Aorta (tissue), 5 donors: Measurements from ENCODE around the gene C1GALT1. TPM values are rescaled to one million over a fixed set of nuclear protein-coding genes. Genes with fewer than 3 reads are reported as not detected.
A peak's percentile ranks its signal among the peaks of the same experiment; 100 is the strongest.
"Not testable (repeated sequence)": the region's sequence is repeated elsewhere in the genome, so short reads cannot be mapped to it uniquely, and the experiment has no call there.

Source experiments
- ATAC-seq: fragments of 200-7000 bp; cut with Tn5 transposase; one replicate; pipeline ENCODE4 v1.9.1; 2022; ENCODE audit warnings: moderate library complexity; ENCODE audit not compliant: low FRiP score
- DNase-seq, 2 donors: peaks; one replicate each; pipeline ENCODE4 v3.0.0-alpha.2; 2020
- H3K27ac ChIP-seq, 2 donors: one replicate each; pipeline ENCODE4 v1.5.1; 2013; ENCODE audit warnings: low read length in 2 of 2, mild to moderate bottlenecking in 2 of 2, moderate library complexity in 2 of 2, control low read depth in 1 of 2, inconsistent platforms in 1 of 2, low read depth in 1 of 2
- H3K27me3 ChIP-seq, 2 donors: one replicate each; pipeline ENCODE4 v1.6.1; 2013; ENCODE audit warnings: control low read depth in 1 of 2, low read length in 1 of 2, mild to moderate bottlenecking in 1 of 2, moderate library complexity in 1 of 2; ENCODE audit not compliant: insufficient read depth in 2 of 2, control insufficient read depth in 1 of 2
- H3K36me3 ChIP-seq, 2 donors: one replicate each; pipeline ENCODE4 v1.6.1; 2013; ENCODE audit warnings: control low read depth in 1 of 2, low read length in 1 of 2, mild to moderate bottlenecking in 1 of 2; ENCODE audit not compliant: insufficient read depth in 2 of 2, control insufficient read depth in 1 of 2
- H3K4me1 ChIP-seq, 2 donors: one replicate each; pipeline ENCODE4 v1.6.1; 2013; ENCODE audit warnings: low read length in 2 of 2, control low read depth in 1 of 2, mild to moderate bottlenecking in 1 of 2, moderate library complexity in 1 of 2; ENCODE audit not compliant: insufficient read depth in 2 of 2, control insufficient read depth in 1 of 2
- H3K4me3 ChIP-seq, 2 donors: one replicate each; pipeline ENCODE4 v1.5.1; 2013; ENCODE audit warnings: low read length in 2 of 2, control low read depth in 1 of 2, mild to moderate bottlenecking in 1 of 2
- H3K9me3 ChIP-seq: one replicate; pipeline ENCODE4 v1.6.1; 2013; ENCODE audit warnings: mild to moderate bottlenecking, low read length; ENCODE audit not compliant: control insufficient read depth
- WGBS, 2 donors: extraction: QIAGEN DNeasy Blood & Tissue Kit; methylation state at CpG; one replicate each; pipeline ENCODE4 v1.1.7; 2013; 5-methylcytosine and 5-hydroxymethylcytosine counted together
- intact Hi-C, 2 donors: fragments of 100-400 bp; cut with DNase I; formaldehyde crosslinking; loops; one replicate each; pipeline versions ENCODE4 v1.14.2 to v1.15.0; 2022
- long read RNA-seq, 2 donors: library from polyadenylated mRNA; unstranded; transcript quantifications; one replicate each; pipeline ENCODE4 v2.0.0, GENCODE V29; 2020 to 2021
- polyA plus RNA-seq, 2 donors: library from polyadenylated mRNA; stranded (reverse); fragments of 200-250 nt; gene quantifications; one replicate each; pipeline ENCODE4 v1.2.3, GENCODE V29; 2013
- total RNA-seq, 2 donors: library from RNA; stranded (reverse); fragmentation: NEBNext Ultra II Directional; extraction: Animal tissue kit (Norgen Biotek cat#: 25700); gene quantifications; one replicate each; pipeline ENCODE4 v1.2.1, GENCODE V29; 2021
- donor health status: healthy with polysubstance abuse.
- donor health status: Bipolar disorder and iron deficiency.
- donor health status: DM: no; HTN: no; CAD: no.
- donor health status: DM: no; HTN: no; CAD: no.
- donor health status: DM: yes; HTN: yes; CAD: no.

The C1GALT1 gene
- total RNA-seq (10 to 100 TPM; 21.9 to 43.8 TPM), polyA plus RNA-seq (1 to 10 TPM; 3.4 to 5.0 TPM)
- long read RNA-seq, donor 1, full-length matches to known transcripts, result 33 of 43 reads
- long read RNA-seq, donor 1, partial matches to known transcripts, result 0 of 43 reads
- long read RNA-seq, donor 1, other reads (novel, unspliced or antisense), result 10 of 43 reads
- long read RNA-seq, donor 2, full-length matches to known transcripts, result 4 of 10 reads
- long read RNA-seq, donor 2, partial matches to known transcripts, result 1 of 10 reads
- long read RNA-seq, donor 2, other reads (novel, unspliced or antisense), result 5 of 10 reads

DNA sequence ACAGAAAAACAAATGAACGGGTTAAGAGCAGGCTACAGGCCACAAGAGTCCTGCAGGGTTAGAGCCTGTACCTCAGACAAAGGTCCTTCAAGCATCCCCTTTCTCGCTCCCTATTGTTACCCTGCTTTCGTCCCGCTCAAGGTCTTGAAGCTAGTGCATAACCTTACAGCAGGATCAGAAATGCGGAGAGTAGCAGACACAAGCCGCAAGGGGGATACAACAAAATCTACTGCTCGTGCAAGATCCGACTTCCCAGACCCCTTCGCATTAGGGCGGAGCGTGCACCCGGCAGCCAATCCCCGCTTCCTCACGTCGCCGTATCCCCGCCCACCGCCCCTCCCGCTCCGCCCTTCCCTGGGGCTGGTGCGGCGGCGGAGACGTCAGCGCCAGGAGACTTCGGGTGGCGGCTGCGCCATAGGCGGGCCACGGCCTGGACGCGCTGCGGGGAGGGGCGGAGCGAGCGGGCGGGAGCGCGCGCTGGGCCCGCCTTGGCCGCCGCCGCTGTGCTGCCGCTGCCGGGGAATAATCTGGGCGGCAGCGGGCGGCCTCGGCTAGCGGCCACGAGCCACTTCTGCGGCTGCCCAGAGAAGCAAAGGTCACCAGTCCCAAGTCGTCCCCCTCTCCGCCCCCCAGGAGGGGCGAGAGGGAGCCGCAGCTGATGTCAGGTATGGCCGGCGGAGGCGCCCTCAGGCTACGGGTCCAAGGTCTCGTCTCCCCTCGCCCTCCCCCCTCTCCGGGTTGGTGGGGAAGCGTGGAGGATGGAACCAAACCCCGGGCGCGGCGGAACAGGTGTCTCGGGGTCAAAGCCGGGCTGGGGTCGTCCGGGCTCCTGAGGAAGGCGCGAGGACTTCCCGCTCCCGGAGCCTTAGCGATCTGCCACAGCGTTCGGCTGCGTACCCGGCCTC is at the start of gene C1GALT1:
TSS of gene C1GALT1 (plus strand) at position 389 of the 905 bp plus-strand sequence. CDS start 51,776 bp downstream, outside the sequence.
- no peaks in the 10 kb centered on the region for H3K4me1 ChIP-seq

DNA sequence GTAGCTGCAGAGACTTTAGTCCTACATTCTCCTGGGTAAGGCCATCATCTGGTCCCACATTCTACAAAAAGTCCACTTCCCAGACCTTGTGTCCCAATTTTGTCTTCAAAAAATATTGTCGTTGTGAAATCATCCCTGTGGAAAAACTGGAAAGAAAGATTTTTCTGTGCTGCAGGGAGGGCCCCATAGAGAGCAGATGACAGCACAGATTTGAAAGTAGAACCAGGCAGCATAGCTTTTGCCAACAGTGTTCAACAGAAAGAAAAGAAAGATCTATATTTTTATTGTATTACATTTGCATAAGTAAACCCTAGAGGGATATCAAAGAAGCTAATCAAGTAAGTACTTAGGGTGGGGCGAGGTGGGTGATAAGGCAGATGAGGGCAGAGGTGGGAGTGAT is 48.3 kb upstream of the C1GALT1 start:
- H3K9me3 ChIP-seq, result no peaks in the 10 kb centered on the region
- no peaks in the 10 kb centered on the region for H3K4me1 ChIP-seq
- no peak overlapping the region for H3K4me3 ChIP-seq
- WGBS, 2 donors, result 77 to 80% methylated on average over 2 of the region's 2 CpGs
- no peak for ATAC-seq
- no peak overlapping the region for H3K27ac ChIP-seq
- H3K36me3 ChIP-seq, result no peaks in the 10 kb centered on the region
- intact Hi-C loops, result no loop called here
- no peak for DNase-seq
- H3K27me3 ChIP-seq, result no peaks in the 10 kb centered on the region

More for the DNA sequence above, at the start of gene C1GALT1:
- Histone ChIP-seq H3K36me3 (no peaks in the 10 kb centered on the region), H3K9me3 (no peaks in the 10 kb centered on the region), H3K27ac (peak within 1 kb of the TSS; percentile 94 to 97), H3K4me3 (peak within 1 kb of the TSS; percentile 74 to 94), H3K27me3 (no peaks in the 10 kb centered on the region)
- ATAC-seq, result peak; percentile 99
- DNase-seq, result peak; percentile 98 to 99
- intact Hi-C loops, result loop anchor here (10.0 kb wide), 2 partner anchors 462 to 782 kb away; partner anchors contain the start of genes GLCCI1 (in 1 of the 2) and UMAD1 (in 1 of the 2)
- WGBS, 2 donors, result 0% methylated on average over 51 to 82 of the region's 82 CpGs

DNA sequence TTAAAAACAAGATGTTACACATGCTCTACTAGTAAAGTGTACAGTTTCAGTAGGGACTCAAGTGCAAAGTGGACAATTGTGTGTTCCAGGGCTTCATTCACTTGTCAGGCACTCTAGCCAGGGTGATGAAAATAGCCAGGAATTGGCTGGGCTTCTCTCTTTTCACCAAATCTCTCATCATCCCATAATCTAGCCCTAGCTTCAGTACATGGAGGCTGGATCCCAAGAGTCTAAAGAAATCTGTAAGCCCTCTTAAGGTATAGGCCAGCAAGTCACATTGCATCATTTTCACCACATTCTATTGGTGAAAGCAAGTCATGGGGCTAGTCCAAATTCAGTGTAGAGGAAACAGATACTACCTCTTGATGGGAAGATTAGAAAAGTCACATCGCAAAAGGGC is 47.3 kb upstream of the C1GALT1 start:
- no peak overlapping the region for H3K4me3 ChIP-seq
- WGBS, 2 donors, result 49 to 100% methylated on average over 1 of the region's 1 CpG
- H3K36me3 ChIP-seq, result no peaks in the 10 kb centered on the region
- no peaks in the 10 kb centered on the region for H3K4me1 ChIP-seq
- ATAC-seq (peak; percentile 73), DNase-seq (no peak)
- no peaks in the 10 kb centered on the region for H3K9me3 ChIP-seq
- H3K27ac ChIP-seq, result no peak overlapping the region
- H3K27me3 ChIP-seq, result no peaks in the 10 kb centered on the region
- intact Hi-C loops, result no loop called here

DNA sequence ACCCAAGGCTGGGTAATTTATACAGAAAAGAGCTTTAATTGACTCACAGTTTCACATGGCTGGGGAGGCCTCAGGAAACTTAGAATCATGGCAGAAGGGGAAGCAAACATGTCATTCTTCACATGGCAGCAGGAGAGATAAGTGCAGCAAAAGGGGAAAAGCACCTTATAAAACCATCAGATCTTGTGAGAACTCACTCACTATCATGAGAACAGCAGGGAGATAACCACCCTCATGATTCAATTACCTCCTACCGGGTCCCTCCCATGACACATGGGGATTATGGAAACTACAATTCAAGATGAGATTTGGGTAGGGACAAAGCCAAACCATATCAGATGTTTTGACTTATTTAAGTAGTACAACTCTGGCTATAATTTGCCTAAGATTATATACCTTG is 46.4 kb upstream of the C1GALT1 start:
- DNase-seq, H3K4me3 ChIP-seq, H3K4me1 ChIP-seq, H3K9me3 ChIP-seq, H3K27ac ChIP-seq, intact Hi-C loops, H3K27me3 ChIP-seq, H3K36me3 ChIP-seq: not testable (repeated sequence)
- ATAC-seq, result peak; percentile 39
- 64 to 81% methylated on average over 1 of the region's 1 CpG for WGBS, 2 donors

DNA sequence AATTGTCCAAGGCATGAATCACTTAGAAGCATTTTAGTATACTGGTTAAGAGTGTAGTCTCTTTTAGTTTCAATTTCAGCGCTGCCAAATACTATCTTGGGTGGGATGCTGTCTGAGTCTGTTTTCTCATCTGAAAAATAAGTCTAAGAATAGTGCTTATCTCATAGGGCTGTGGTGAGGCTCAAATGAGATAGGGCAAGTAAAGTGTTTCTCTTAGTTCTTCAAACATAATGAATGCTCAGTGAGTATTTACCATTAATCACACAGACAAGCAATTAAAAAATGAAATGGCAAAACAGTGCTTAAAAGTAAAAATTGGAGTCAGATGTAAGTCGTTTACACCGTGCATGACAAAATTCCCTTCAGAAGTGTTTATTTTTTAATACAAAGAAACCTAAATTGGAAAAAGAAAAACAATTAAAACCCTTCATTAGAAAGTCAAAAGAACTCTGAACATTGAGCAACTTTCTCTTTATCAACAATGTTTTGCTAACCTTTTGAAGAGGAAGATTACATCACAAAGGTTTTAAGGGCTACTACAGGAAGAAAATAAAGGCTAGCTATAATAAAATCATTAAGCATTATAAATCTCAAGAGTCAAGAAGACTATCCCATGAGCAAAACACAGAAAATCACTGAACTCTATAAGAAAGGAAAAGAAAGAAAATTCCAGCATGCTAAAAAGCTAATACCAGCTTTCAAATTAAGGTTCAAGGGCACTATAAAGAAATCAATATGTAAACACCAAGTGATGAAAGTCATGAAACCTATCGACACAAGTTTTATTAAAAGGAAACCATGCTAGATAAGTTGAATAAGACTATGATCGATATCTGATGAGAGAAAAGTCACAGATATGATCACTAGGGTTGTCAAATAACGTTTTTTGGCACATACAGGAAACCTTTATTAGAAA is 45.6 kb upstream of the C1GALT1 start:
- ATAC-seq (peak; percentile 91), DNase-seq (no peak)
- WGBS, 2 donors, result 53 to 55% methylated on average over 6 of the region's 6 CpGs
- H3K27me3 ChIP-seq, result no peaks in the 10 kb centered on the region
- no peaks in the 10 kb centered on the region for H3K4me1 ChIP-seq
- intact Hi-C loops, result no loop called here
- no peaks in the 10 kb centered on the region for H3K36me3 ChIP-seq
- no peaks in the 10 kb centered on the region for H3K9me3 ChIP-seq
- H3K27ac ChIP-seq, result no peak overlapping the region
- no peak overlapping the region for H3K4me3 ChIP-seq

DNA sequence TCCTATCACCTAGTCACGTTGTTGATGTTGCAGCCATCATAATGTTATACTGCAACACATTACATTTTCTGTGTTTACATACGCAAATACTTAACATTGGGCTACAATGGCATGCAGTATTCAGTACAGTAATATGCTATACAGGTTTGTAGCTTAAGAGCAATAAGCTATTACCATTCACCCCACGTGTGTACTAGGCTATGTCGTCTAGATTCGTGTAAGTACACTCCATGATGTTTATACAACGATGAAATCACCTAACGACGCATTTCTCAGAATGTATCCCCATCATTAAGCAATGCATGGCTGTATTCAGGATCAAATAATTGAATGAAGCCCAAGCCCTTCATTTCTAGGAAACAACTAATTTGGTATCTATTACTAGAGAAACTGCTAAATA is 43.4 kb upstream of the C1GALT1 start:
- no peak overlapping the region for H3K4me3 ChIP-seq
- 91 to 96% methylated on average over 8 of the region's 8 CpGs for WGBS, 2 donors
- H3K27me3 ChIP-seq, result no peaks in the 10 kb centered on the region
- H3K27ac ChIP-seq, result no peak overlapping the region
- DNase-seq, result no peak
- ATAC-seq, result no peak
- H3K36me3 ChIP-seq, result no peaks in the 10 kb centered on the region
- no peaks in the 10 kb centered on the region for H3K4me1 ChIP-seq
- no peaks in the 10 kb centered on the region for H3K9me3 ChIP-seq
- intact Hi-C loops, result no loop called here

DNA sequence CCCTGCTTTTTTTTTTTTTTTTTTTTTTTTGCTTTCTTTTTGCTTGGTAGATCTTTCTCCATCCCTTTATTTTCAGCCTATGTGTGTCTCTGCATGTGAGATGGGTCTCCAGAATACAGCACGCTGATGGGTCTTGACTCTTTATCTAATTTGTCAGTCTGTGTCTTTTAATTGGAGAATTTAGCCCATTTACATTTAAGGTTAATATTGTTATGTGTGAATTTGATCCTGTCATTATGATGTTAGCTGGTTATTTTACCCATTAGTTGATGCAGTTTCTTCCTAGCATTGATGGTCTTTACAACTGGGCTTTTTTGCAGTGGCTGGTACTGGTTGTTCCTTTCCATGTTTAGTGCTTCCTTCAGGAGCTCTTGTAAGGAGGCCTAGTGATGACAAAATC is 38.9 kb upstream of the C1GALT1 start:
- H3K36me3 ChIP-seq, H3K4me3 ChIP-seq, H3K27me3 ChIP-seq, H3K9me3 ChIP-seq, H3K27ac ChIP-seq, DNase-seq, intact Hi-C loops, ATAC-seq, H3K4me1 ChIP-seq: not testable (repeated sequence)
- 78 to 81% methylated on average over 1 of the region's 1 CpG for WGBS, 2 donors

DNA sequence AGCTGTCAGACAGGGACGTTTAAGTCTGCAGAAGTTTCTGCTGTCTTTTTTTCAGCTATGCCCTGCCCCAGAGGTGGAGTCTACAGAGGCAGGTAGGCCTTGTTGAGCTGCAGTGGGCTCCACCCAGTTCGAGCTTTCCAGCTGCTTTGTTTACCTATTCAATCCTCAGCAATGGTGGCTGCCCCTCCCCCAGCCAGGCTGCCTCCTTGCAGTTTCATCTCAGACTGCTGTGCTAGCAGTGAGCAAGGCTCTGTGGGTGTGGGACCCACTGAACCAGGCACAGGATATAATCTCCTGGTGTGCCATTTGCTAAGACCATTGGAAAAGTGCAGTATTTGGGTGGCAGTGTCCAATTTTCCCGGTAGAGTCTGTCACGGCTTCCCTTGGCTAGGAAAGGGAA is 37.2 kb upstream of the C1GALT1 start:
- intact Hi-C loops, ATAC-seq, H3K27ac ChIP-seq, H3K36me3 ChIP-seq, H3K4me3 ChIP-seq, DNase-seq, H3K9me3 ChIP-seq, H3K27me3 ChIP-seq, H3K4me1 ChIP-seq: not testable (repeated sequence)
- 82 to 84% methylated on average over 4 of the region's 4 CpGs for WGBS, 2 donors
